Skeletal muscle cell (primary cell): ENCODE measurements around the gene CCDC33.
A peak's percentile ranks its signal among the peaks of the same experiment; 100 is the strongest.

ENCODE experiments used
- DNase-seq: peaks from one replicate; pipeline ENCODE4 v3.0.0-alpha.2; 2010; ENCODE audit warnings: low read depth
- H3K4me3 ChIP-seq: 2 replicates; pipeline ENCODE4 v1.5.1; 2011; ENCODE audit warnings: low read depth, mild to moderate bottlenecking, control low read depth, low read length, moderate library complexity

The CCDC33 gene

DNA sequence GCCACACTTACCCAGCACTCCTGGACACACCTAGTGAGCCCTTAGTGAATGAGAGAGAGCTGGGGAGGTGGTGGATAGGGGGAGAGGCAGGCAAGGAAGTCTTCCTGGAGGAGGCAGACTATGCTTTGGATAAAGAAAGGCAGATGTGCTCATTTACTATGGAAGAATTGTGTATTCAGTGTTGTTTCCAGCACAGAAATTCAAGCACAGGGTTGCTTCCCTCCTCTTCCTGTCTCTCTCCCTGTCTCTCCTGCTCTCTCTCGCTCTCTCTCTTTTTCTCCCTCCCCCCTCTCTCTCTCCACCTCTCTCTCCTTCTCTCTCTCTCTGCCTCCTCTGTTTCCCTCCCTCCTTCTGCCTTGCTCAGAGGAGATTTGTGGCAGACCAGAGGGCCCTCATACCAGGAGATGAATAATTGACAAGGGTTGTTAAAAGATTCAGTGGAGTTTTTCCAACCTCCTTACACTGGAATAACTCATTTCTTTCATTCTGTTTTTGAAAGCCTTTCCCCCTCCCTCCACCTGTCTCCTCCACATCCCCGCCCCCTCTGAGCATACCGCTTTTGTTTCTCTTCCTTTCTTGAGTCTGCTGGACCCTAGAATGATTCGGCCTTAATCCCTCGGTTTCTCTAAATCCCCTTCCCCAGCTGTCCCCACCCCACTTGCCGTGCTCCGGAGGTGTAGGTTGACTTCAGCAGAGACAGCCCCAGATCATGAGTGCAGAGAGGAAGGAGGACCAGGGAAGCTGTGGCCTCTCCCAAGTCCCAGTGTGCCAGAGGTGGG is 65.6 kb downstream of the CCDC33 start:
- H3K4me3 ChIP-seq: no peak overlapping the region
- DNase-seq: no peak

DNA sequence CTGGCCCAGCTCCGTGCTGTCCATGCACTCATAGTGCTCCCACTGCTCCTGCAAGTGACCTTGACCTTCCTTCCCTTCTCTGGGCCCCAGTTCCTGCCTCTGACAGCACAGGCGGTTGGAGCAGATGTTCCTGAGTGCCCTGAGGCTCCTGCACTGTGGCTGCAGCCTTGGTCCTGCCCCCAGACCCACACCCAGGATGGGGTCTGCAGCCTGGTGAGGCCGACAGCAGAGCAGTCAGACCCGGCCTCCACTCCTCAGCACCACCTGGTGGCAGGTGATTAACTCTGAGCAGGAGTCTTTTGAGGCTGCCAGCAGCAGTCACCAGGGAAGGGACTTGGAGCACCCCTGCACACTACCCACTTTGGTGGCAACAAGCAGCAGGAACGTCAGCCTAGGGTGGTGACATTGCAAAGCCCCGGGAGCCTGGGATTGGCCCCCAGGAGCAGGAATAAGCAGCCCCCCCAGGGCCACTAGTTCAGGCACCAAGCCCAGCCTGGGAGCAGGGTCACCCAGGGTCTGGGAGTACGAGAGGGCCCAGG is 66.8 kb downstream of the CCDC33 start:
- DNase-seq: no peak
- H3K4me3 ChIP-seq: no peak overlapping the region

DNA sequence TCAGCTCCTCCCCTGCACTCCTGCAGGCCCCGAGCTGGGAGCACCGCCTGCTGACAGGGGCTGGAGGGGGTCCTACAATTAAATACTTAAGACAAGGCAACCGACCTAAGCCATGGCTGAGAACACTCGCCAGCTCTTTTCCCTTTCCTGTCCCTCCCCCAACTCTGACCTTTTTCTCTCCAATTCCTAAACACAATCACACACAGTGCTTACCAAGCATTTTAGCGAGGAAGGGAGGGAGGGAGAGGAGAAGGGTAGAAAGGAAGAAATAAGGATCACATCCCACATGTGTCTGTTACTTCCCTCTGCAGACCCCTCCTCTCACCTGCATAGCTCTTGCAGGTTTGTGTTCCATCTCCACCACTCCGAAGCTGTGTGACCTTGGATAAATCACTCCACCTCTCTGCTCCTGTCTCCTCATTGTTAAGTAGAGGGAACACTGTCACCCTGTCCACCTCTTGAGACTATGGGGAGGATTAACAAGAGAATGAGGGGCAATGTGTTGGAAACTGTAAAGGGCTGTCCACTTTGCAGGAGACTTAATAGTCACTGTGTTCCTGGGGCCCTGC is 67.7 kb downstream of the CCDC33 start:
- DNase-seq: no peak
- H3K4me3 ChIP-seq: no peak overlapping the region

DNA sequence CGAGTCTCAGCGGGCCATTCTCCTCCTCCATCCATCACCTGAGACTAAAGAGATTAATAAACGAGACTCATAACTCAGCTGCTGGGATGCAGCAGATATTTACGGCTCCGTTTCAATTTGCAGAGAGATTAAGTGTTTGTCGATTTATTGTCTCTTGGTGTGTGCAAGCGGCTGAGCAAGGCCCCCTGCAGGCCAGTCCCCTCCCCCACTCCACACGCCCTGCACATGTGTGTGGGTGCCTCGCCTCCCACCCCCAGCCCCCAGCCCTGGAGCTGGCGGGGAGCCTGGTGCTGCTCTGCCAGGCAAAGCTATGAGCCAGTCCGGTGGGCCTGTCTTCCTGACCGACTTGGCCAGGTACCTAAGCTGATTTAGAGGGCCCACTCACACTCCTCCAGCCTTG is 68.3 kb downstream of the CCDC33 start:
- no peak for DNase-seq
- no peak overlapping the region for H3K4me3 ChIP-seq

DNA sequence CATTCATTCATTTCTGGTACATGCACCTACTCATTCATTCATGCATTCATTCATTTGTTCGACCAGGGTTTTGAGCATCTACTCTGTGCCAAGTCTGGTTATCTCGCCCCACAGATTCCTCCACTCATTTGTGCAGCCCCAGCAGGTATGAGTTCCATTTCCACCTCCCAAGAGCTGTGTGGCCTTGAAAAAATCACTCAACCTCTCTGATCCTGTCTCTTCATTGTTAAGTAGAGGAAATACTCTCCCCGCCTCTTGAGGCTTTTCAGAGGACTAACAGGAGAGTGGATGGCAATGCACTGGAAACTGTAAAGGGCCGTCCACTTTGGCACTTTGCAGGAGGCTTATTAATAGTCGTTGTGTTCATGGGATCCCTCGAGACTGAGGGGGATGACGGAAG is 69.6 kb downstream of the CCDC33 start:
- H3K4me3 ChIP-seq: no peak overlapping the region

DNA sequence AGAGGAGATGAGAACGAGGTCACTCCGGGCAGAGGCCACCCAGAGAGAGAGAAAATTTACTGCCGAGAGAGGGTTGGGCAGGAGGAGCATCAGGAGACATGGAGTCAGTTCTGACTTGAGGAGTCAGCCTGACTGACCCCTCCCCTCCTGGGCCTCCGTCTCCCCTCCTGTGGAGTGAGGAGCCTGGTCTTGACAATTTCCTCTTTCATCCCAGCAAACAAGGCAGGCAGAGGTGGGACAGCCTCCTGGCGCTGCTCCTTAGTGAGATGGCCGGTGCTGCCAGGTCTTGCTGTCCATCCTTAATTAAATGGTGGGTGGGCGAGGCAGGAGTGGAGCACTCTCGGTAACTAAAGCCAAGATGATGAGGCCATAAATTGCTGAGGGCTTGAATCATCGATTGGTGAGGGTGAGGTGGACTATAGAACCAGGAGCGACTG is 70.7 kb downstream of the CCDC33 start:
- H3K4me3 ChIP-seq: no peak overlapping the region
- no peak for DNase-seq

More for the DNA sequence above, 69.6 kb downstream of the CCDC33 start:
- DNase-seq: no peak

DNA sequence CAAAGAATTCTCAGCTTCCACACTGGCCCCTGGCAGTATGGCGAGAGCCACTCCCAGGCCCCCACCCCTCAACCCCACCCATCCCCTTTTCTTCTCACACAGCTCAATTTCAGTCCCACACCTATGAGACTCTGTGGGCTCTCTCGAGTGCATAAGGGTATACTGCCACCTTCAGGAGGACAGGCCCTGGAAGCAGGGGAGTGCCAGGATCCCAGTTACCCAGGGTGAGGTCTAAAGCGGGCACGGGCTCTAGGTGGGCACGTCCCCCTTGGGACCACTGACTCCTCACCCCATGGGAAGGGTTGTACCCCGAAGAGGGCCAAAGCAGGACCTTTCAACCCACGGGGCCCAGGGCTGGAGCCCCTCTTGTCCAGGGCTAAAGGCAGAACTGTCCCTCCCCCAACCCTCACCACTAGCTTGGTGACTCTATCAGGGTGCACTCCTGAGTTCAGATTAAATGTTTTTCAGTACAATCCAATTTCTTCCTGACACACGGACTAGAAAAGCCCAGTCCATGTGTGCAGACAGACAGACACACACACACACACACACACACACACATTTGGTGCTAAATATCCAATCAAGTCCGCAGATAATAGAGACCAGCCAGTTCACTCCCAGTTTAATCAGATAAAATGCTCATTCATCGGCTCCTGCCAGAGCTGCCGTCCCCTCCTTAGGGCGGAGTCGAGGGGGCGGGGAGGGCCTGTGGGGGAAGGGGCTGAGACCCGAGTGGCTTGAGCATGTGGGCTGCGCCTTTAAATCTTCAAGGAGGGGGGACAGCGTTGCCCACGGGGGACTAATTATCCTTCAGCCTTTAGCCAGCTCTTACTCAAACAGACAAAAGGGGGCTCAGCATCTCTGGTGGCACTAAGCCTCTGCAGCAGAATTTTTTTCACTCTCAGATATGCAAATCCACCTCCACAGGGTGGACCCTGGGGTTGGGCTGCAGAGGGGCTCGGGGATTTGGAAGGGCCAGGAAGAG is 72.0 kb downstream of the CCDC33 start:
- peak; percentile 21 for DNase-seq
- H3K4me3 ChIP-seq: no peak overlapping the region

DNA sequence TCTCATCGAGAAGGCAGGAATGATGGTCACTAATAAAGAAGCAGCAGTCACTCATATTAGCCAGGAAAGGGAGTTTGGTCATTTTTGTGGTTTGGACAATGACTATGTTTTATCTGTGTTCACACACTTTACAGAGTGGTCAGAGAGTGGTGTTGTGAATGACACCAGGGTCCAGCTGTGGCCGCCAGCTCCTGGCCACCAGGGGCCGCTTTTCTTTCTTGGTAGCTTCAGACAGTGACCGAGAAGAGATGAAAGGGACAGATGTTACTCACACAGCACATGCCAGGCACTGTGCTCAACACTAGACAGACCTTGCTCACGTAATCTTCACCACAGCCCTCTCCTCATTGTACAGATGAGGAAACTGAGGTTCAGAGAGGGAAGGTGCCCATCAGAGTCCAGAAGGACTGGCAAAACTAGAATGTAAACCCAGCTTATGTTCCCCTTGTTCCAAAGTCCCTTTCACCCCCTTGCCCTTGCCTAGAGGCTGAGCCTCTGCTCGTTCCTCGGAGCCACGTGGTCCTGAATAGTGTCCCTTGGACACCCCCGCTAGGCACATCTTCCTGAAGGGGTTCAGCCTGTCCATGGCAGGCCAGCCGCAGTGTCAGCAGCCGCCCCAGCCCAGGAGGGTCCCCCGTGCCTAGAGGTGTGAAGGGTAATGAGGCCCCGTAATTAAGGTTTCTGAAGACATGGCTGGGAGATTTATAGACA is 75.8 kb downstream of the CCDC33 start:
- no peak for DNase-seq
- H3K4me3 ChIP-seq: no peak overlapping the region

DNA sequence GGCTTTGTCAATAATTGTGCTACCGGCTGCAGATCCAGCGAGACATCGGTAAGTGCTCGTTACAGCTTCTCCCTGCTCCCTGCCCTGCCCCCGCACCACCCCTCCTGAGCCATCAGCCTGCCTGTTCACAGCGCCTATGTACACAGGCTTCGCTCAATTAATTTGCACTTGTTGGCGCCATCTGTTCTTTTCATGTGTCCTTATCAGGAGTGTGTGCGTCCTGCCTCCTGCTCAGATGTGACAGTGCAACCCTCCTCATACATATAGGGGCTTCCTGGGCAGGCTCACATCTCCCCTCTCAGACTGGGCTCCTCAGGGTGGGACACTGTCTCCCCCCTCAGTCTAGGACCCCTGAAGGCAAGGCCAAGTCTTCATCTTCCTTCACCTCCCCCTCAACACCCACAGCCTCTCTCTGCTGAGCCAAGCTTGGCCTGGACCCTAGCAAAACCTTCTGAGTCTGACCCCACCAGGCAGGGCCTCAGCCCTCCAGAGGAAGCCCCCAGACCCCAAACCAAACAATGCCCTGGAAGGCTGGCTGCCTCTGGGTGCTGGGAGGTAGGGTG is 76.4 kb downstream of the CCDC33 start:
- H3K4me3 ChIP-seq: no peak overlapping the region
- DNase-seq: no peak

DNA sequence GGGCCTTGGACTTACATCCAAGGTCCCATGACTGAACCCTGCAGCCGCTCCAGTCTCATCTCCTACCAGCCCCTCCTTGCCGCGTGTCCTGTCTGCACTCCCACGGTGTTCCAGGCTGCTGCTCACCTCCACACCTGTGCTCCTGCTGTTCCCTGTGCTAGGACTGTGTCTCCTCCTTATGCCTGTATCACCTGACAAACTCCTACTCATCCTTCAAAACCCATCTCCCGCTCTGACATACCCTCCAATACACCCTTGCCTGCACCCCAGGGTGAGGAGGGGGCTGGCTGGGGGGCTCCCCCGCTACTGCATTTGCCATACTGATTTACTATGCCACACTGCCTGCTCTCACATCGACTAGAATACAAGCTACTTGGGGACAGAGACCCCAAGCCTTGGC is 77.8 kb downstream of the CCDC33 start:
- no peak for DNase-seq
- H3K4me3 ChIP-seq: no peak overlapping the region

DNA sequence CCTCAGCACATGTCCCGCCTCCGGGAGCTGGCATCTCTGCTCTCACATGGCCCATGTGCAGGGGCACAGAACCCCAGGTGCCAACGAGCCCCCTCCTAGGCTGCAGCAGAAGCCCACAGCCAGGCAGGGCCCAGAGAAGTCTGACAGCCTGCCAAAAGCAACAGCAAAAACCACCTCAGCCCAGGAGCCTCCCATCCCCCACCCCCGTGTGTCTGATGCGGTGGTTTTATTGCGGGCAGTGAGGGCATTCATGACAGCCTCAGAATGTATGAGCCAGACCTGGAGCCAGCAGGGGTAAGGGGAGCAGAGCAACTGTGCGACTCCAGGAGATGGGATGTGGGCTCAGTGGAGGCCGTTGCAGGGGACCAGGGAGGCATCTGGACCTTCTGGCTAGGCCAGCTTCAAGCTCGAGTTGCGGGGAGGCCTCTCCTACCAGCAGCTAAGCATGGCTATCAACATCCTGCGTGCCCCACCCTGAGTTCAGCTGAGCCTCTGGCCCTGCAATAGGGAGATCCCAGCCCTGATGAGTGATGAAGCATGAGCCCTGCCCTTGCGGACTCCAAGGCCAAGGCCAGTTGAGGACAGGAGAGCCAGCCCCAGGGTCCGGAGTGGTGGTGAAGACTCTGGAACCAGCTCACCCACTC is 78.8 kb downstream of the CCDC33 start:
- no peak overlapping the region for H3K4me3 ChIP-seq
- DNase-seq: no peak

DNA sequence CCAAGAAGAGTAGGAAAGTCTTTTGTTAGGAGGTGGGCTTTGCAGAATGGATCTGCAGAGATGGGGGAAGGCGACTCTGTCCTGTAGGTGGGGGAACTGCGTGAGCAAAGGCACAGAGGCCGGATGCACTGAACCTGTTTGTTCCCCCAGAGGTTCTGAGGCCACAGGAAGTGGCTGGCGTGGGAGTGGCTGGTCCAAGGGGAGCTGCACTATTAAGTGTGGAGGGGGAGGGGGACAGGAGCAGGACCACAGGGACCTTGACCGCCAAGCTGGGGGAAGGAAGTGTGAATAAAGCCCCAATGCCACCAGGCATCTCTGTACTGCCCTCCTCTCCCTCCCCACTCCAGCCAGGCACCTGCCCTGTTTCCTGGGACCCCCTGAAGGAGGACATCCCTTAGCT is 79.5 kb downstream of the CCDC33 start:
- DNase-seq: no peak

DNA sequence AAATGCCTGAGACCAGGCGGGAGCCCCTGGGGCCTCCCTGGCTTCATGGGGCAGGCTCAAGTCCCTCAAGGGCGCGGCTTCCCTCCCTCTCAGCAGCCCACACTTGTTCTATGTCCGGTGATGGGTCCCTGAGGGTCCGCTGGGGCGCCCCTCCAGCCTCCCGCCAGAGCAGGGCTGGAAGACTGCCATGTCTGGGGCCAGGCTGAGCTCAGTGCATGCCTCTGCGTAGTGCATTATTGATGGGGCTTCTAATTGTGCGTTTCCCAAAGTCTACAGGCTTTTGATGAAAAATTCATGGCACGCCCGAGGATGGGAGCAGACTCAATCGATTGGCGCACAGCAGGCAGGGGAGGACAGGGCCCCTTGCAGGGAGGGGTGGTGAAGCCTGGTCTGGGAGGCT is 80.0 kb downstream of the CCDC33 start:
- H3K4me3 ChIP-seq: no peak overlapping the region
- DNase-seq: no peak

More for the DNA sequence above, 79.5 kb downstream of the CCDC33 start:
- no peak overlapping the region for H3K4me3 ChIP-seq

DNA sequence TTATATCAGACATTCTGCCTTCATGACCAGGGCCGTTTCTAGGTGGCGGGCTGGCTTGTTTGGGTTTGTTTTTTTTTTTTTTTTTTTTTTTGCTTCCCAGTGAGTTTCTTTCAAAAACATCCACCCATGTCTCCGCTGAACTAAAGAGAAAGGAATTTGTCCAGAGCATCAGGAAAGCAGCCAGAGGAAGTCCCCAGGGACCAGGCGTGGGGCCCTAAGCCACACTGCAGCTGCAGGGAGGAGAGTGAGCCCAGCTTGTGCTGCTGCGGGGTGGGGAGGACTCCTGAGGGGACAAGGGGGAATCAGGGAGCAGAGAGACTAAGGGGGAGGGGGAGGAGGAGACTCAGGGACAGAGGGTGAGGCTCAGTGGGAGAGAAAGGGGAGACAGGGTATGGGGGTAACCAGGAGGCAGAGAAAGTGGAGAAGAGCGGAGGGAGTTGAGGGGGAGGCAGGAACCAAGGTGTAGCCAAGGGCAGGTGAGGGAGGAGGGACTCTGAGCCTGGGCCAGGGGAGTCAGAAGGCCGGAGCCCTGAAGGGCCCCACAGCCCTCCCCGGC is 81.8 kb downstream of the CCDC33 start:
- no peak overlapping the region for H3K4me3 ChIP-seq
- peak; percentile 77 for DNase-seq

DNA sequence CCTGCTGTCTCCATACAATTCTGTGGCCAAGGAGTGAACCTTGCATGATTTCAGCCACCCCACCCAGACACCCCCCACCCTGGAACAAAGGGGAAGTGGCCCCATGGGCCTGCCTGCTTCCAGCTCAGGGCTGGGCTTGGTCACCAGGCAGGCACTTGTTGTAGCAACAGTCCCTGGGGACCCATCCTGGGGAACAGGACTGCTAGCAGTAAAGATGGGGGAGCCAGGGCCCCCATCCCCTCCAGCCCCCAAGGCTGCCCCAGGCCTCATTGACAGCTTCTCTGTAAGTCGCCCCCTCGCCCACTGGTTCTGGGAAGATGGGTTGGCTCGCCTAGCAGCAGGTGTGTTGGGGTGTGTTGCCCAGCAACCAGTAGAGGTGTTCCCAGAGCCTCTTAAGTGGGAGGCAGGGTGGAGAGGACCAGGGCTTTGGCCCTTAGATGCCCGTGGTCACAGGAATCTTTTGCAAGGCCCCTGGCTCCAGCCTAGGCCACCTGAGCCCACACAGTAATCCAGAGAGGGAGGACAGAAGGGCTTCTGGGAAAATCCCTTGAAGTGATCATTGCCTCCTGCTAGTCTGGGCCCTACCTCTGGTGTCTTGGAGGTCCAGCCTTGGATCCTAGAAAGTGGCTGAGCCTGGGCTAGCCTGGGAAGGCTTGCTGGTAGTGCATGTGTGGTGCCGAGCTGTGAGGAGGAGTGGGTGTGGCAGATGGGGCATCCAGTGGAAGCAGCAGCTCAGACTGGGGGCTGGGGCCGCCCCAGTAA is 82.4 kb downstream of the CCDC33 start:
- no peak overlapping the region for H3K4me3 ChIP-seq
- DNase-seq: no peak

DNA sequence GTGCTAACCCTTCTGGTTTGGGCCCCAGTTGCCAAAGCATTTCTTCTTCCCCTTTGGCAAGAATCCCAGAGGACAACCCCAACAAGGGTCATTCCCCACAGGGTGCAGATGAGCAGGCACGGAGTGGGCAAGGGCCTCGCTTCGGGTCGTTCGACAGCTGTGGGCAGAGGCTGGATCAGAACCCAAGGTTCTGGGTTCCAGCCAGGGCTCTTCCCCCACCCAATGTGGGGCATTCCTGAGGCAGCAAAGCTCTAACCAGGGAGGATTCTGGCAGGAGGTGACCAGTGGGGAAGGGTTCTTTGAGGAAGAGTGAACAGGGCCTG is 83.0 kb downstream of the CCDC33 start:
- no peak for DNase-seq
- no peak overlapping the region for H3K4me3 ChIP-seq

DNA sequence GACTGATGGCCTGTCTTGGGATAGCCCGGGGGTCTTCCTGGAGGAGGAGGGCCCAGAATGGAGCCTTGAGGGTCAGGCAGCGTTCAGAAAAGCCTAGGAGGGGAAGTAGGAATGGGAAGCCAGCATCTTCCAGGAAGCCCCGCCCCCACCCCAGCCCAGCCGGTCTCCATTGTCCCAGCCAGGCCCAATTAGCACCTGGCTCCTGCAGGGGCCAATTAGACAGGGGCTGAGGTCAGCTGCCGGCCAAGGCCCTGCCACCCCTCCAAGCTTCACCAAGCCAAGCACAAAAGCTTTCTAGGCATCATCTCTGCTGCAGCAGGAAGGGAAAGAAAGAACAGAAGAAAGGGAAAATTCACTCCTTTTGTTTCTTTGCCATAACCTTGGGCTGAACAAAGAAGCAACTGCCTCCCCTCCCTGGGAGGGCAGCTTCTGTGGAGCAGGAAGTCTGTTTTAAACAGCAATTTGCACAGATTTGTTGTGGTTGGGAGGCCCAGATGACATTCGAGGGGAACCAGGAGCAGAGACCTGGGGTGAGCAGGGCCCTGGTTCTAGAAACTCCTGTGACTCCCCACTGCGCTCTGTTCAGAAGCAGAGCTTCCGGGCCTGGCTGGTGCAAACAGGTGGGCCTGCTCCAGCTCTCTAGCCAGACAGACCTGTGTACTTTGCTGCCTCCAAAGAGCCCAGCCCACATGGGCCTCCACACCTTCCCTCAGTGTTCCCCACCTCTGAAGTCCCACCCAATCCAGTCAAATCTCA is 83.6 kb downstream of the CCDC33 start:
- DNase-seq: no peak
- H3K4me3 ChIP-seq: no peak overlapping the region
